Activated CD4-positive, alpha-beta T cell treated with anti-CD3 and anti-CD28 coated beads, Interleukin-2, amount 50 U/mL, for 16 hours (primary cell): ENCODE results near the gene KCNJ8.
"Not testable (repeated sequence)": the region's sequence is repeated elsewhere in the genome, so short reads cannot be mapped to it uniquely, and the experiment has no call there.

ENCODE experiments used
- DNase-seq: peaks from one replicate; pipeline ENCODE4 v3.0.0-alpha.2; 2020

The KCNJ8 gene

DNA sequence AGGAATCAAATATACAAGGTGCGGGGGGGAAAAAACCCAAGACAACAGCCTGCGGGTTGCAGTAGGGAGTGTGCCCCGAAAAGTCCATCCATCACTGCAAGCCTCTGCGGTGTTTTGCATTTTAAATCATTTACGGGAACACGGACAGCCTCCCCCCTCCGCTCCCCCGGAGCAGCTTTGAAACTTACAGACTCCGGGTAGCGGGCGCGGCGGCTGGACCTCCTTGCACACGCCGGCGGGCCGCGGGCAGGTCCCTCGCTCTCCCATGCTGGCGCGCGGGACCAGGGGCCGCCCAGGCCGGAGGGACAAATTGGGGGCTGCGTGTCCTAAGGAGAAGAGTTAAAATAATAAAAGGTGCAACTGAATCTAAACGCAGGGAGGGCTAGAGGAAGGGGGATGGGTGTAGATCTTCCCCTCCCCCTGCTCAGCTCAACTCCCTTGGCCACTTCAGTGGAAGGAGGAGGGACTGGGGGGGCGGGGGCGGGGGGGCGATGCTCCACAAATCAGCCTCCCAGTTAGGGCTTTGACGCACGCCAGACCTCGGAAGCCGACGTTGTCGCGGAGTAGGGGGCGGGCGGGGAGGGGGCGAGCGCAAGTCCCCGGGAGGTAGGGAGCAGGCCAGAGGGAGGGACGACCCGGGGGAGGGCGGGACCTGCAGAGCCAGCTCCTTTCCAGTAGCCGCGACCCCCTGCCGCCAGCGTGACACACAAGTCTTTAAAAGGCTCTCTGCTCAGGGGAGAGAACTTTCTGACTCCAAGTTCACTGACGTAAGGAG lies at the start of gene KCNJ8:
Gene KCNJ8, minus strand, starts transcription at position 349 of the 775 bp plus-strand sequence. CDS start 1,090 bp downstream, outside the sequence.
- DNase-seq = no peak

DNA sequence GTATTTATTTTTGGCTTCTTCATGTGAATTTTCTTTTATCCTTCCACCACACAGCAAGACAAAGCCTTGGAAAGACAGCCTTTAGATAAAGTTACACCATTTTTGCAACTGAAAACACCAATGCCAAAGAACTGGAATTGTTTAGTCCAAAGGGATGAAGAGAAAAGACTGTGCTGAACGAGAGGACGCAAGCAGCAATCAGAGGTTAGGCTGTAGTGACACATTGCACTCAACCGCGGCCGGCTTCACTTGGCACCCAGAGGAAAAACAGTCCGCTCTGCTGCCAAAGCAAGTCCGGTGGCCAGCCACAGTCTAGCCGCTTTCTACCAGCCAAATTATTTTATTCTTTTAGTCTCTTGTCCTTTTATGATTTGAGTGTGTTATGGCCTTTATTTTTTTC lies 49.1 kb upstream of the KCNJ8 start:
- DNase-seq = no peak

DNA sequence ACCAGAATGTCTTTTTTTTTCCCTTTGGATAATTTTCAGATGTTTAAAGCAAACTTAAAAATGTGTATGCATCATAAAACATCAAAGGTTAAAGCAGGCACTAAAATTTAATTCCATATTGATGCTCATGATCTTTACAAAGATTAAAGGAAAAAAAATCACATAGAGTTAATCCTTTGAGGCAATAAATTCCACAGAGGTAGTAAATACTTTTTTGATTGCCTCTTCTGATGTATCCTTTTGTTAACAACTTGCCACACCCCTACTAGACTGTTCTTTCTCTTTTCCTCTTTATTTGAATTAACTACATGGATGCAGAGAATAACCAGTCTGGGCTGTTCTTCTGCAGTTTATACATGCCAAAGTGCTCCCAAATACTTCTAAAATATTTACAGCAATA lies 45.2 kb upstream of the KCNJ8 start:
- DNase-seq = no peak

DNA sequence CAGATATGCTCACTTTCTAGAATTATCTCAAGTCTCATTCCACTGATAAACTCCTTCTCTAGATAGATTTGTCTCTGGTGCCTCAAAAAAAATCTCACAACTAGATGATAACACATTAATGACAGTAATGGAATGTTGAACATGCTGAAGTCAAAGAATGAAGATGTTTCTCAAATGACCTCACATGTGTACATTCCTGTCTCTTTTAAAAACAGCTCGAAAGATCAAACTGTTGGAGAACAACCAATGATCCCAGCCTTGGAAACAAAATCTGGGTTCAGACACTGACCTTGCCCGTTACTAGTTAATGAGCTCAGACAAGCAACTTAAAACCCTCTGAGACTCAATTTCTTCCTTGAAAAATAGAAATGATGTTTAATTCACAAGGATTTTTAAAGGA lies 44.7 kb upstream of the KCNJ8 start:
- DNase-seq = no peak

DNA sequence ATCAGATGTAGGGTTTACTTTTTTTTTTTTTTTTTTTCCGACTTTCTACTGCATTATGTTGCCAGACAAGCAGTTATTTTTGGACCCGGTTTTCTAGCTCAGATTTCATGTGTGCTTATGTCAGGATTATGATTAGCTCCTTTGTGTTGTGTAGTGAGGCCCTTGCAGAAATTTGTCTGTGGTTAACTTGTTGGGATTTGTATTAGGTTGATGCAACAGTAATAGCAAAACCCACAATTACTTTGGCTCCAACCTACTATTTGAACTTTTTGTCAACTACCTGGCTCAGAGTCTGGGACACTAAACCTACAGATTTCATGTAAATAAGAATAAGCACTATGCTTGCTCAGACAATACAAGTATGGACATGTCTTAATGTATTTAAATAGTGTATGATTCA lies 44.1 kb upstream of the KCNJ8 start:
- DNase-seq = no peak

DNA sequence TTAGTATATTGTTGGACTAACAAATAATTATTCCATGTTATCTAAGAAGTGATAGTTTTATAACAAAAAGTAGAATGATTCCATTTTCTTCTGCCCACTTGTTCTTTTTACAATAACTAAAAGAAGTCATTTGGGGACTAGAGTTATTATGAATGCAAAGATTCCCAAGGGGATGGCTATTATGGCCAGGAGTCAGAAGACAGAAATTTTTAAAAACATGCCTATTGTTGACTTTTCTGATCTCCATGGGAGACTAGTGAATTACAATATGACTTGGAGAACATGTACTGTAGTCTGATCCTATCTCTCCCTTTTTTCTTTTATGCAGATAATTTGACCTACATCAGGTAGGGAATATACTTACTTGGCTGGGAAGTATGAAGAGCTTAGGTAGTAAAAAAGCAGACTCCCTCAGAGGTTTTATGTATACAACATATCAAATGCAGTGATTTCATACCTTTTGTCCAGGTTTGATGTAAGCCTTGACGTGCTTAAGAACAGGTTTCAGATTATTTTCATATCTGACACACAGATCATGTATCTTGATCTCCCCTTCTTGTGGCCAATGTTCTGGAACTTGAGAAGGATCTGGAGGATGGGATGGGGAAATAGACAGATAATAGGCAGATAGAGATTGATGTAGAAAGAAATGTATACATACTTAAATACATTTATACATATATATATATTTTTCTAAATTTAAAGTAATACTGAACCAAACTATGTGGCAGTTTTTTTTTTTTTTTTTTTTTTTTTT lies 41.0 kb upstream of the KCNJ8 start:
- DNase-seq = no peak

DNA sequence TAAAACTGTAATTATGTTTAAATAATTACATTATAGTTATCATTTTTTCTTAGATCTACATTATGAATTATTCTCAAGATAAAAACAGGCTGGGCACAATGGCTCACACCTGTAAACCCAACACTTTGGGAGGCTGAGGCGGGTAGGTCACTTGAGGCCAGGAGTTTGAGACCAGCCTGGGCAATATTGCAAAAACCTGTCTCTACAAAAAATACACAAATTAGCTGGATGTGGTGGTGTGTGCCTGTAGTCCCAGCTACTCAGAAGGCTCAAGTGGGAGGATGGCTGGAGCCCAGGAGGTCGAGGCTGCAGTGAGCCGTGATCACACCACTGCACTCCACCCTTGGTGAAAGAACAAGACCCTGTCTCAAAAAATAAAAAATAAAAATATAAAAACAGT lies 40.3 kb upstream of the KCNJ8 start:
- DNase-seq = no peak

DNA sequence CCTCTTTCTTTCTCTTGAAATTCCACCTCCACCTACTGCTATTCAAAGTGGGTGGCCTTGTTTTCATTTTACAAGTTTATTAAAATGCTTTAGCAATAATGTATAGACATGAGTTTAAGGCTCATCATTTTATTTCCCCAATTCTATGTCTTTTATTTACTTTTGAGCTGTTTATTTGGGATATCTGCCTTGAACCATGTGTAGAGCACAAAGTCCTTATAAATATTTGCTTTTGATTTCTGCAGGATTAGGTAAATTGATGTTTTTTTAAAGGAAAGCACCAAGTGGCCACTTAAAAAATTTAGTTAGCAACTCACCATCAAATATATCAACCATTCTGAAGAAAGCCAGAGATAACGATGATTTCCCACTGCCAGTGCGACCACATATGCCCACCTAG lies 39.8 kb upstream of the KCNJ8 start:
- DNase-seq = no peak

DNA sequence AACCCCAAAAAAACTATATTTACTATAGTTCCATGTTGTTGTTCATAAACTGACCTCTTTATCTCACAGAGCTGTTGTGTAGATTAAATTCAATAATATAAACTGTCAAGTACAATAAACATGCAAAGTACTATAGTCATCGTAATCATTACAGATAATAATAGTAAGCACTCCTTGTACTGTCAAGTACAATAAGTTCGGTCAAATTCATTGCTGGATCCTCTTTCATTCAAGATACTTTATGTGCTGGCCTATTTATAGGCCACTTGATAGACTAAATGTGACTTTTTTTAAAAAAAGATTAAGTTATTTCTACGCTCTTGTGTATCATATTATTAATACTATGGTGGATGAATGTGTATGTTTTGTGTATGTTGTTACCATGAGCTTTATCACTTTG lies 39.2 kb upstream of the KCNJ8 start:
- DNase-seq = no peak

DNA sequence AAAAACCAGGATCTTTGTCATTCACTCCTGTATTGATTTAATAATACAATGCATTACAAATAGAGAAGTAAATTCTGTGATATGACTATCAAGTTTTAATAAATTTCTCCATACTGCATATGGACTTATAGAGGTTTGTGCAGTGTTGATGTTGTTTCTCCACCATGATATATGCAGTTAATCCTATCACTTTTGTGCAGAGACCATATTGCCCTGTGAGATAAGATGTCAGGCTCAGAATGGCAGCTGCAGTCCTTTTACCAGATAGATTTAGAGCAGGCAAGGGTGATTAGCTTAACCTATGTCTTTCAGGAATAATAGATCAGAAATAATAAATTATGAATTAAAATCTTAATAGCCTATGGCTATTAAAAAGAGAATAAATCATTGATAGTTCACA lies 38.6 kb upstream of the KCNJ8 start:
- no peak for DNase-seq

DNA sequence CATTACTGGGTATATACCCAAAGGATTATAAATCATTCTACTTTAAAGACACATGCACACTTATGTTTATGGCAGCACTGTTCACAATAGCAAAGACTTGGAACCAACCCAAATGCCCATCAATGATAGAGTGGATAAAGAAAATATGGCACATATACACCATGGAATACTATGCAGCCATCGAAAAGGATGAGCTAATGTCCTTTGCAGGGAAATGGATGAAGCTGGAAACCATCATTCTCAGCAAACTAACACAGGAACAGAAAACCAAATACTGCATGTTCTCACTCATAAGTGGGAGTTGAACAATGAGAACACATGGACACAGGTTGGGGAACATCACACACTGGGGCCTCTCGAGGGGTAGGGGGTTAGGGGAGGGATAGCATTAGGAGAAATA lies 37.8 kb upstream of the KCNJ8 start:
- DNase-seq = not testable (repeated sequence)

DNA sequence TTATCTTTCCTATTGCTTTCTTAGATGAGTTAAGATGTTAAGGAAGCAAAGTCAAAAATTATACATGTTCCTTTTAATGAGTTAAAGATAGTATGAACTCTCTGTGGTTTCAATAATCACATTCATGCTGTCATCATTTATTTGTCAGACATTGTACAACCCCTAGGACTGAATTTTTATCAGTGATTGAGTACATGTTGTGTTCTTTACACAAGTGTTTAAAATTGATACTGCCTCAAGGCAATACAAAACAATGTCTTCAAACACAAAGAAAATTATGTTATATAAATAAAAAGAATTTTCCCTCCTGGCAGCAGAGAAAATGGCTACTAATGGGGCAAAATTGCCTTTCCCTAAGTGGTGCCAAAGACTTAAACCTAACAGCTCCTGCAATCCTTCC lies 34.6 kb upstream of the KCNJ8 start:
- DNase-seq = no peak

DNA sequence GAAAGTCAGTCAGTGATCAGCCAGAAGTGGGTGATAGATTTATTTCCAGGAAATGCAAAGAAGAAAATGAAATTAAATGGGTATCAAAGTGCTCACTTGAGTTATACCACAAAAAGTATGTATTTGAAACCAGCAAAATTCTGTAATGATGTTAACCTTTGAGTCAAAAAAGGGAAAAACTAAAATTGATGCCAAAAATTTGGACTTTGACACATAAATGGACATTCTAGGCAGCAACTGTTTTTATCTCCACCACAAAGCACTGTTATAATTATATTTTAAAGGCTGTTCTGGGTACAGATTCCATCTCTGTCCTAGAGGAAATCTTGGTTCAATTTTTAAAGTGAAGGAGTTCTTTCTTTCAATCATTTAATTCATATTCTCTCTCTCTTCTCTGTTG lies 31.7 kb upstream of the KCNJ8 start:
- DNase-seq = no peak

DNA sequence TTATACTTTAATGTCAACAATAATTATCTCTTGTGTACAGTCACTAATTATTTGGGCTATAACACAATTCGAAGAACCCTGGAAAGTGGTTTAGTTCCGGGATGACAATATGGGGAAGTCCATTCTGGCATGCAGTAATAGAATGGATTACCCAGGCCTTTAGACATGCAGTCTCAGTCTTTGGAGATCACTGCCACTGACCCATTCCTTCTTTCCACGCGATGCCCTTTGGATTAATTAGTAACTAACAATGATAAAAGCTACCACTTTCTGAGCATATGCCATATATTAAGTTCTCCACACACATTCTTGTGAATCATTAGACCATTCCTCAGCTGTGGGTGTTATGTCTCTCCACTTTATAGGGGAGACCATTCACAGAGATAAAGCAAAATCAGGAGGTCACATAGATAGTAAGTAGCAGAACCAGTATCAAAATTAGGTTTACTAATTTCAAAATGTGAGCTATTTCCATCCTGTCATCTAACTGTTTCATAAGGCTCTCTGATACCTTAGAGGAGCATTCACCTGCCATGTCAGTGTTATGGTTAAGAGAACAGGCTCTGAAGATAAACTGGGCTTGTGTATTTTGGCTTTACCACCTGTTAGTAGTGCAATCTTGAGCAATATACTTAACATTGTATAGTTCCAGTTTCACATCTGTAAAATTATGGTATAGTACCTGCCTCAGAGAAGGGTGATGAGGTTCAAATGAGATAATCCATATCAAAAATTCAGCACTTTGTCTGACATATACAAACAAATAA lies 27.2 kb upstream of the KCNJ8 start:
- DNase-seq = no peak

DNA sequence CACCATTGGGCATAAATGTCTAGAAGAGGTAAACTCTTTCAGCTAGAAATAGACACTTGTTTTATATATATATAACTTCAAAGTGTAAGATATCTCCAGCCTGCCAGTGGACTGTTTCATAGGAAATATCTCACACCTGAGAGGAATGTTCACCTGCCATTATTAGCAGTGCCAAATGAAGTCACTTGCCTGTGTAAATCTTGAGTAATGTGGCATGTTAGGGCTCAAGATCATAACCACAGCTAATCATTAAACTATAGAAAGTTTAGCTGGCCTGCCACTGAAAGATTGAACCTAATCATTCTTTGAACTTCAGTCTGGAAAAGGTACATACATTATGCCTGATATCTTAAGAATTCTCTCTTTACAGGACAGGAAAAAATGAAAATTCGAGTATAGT lies 25.5 kb upstream of the KCNJ8 start:
- DNase-seq = no peak

DNA sequence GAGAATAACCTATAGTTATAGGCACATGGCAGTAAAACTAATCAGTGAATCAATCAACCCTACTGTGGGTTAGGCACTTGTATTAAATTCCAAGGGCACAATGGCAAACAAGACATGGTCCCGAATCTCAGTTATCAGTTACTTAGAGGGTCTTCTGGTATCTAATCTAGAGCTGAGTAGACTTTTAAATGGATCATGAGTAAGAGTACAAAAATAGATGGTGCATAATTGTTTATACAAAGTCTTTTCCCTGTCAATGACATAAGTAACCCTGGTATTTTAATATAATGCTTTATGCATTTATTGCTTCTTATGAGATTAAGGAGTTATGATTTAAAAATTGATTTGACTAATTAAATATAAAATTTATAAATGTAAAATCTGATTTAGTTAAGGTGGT lies 23.0 kb upstream of the KCNJ8 start:
- DNase-seq = no peak

DNA sequence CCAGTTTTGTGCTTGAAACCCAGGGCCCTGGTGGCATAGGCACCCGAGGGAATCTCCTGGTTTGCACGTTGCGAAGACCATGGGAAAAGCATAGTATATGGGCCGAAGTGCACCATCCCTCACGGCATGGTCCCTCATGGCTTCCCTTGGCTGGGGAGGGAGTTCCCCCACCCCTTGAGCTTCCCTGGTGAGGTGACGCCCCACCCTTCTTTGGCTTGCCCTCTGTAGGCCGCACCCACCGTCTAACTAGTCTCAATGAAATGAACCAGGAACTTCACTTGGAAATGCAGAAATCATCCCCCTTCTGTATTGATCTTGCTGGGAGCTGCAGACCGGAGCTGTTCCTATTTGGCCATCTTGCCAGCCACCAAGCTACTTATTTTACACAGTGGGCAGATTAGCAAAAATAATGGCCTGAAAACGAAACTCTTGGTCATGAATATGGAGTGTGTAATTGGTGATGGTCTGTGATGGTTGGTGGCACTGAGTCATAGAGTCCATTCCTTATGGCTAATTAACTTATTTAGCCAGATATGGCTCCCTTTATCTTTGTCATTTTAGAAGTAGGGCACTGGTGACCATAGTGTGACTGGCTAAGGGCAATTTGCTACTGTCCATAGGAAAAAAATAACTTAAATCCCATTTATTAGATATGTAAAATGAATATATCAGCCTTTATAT lies 21.3 kb upstream of the KCNJ8 start:
- no peak for DNase-seq

DNA sequence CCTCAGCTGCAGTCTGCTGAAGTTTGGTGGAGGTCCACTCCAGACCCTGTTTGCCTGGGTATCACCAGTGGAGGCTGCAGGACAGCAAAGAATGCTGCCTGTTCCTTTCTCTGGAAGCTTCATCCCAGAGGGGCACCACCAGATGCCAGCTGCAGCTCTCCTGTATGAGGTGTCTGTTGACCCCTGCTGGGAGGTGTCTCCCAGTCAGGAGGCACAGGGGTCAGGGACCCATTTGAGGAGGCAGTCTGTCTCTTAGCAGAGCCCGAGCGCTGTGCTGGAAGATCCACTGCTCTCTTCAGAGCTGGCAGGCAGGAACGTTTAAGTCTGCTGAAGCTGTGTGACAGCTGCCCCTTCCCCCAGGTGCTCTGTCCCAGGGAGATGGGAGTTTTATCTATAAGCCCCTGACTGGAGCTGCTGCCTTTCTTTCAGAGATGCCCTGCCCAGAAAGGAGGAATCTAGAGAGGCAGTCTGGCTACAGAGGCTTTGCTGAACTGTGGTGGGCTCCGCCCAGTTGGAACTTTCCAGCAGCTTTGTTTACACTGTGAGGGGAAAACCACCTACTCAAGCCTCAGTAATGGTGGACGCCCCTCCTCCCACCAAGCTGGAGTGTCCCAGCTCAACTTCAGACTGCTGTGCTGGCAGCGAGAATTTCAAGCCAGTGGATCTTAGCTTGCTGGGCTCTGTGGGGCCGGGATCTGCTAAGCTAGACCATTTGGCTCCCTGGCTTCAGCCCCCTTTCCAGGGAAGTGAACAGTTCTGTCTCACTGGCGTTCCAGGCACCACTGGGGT lies 20.5 kb upstream of the KCNJ8 start:
- not testable (repeated sequence) for DNase-seq

DNA sequence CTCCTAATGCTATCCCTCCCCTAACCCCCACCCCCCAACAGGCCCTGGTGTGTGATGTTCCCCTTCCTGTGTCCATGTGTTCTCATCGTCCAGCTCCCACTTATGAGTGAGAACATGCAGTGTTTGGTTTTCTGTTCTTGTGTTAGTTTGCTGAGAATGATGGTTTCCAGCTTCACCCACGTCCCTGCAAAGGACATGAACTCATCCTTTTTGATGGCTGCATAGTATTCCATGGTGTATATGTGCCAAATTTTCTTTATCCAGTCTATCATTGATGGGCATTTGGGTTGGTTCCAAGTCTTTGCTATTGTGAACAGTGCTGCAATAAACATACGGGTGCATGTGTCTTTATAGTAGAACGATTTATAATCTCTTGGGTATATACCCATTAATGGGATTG lies 15.2 kb upstream of the KCNJ8 start:
- DNase-seq = not testable (repeated sequence)

DNA sequence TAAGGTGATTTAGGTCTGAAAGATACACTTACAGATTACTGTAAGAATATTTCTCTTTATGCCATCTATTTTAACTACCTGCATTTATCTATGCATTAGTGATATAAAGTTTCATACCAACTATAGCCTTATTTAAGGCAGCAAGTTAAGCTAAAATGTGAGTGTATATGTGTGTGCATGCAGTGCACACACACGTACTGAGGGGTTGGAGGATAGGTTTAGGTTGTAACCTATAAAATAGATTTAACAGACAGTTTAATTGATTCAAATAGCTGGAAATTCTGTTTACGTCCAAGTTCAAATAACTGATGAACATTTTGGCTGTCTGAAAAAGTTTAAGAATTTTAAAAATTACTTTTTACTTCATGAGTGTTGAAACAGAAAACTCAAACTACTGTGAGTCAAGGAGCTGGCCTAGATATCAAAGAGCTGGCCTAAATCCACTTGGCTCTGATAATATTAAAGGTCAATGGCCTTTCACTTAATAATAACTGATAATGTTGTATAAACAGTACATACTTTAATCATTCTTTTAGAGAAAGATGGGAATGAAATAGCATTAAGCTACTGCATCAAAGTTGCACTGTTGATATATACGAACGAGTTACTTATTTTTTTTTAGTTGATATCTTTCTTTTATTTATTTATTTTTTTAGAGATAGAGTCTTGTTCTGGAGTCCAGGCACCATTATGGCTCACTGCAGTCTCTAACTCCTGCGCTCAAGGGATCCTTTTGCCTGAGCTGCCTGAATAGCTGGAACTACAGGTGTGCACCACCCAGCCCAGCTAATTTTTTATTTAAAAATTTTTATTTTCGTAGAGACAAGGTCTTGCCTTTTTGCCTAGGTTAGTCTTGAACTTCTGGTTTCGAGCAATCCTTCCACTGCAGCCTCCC lies 13.8 kb upstream of the KCNJ8 start:
- DNase-seq = no peak

DNA sequence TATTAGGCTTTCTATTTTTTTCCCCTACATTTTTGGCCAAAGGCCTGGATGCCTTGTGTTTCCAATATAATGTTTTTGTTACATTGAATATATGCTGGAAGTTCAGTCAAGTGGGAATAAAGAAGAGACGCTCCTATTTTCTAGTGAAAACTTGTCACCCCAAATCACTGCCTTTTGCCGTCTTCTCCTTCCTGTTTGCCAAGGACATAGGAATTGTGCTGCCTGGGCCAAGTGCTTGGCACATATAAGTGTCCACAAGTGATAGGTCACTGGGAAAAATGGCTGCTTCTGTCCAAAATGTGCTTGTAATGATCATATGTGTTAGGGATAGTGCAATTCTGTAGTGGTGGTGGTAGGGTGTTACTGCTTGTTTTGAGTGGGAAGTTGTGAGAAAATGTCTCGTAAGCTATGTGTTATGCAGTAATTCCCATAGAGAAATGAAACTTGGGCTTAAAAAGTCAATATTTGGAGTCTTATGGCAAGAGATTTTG lies 11.6 kb upstream of the KCNJ8 start:
- DNase-seq = no peak
